Stimulated activated CD4-positive, alpha-beta T cell treated with anti-CD3 and anti-CD28 coated beads, Interleukin-1b, Interleukin-23, amount 100 ng/mL, for 1 hour (primary cell): ENCODE data around the gene GJA5.

Experiments
- DNase-seq, 2 donors: peaks; one replicate each; pipeline ENCODE4 v3.0.0-alpha.2; 2020; ENCODE audit warnings: low read depth in 2 of 2

Gene GJA5

DNA sequence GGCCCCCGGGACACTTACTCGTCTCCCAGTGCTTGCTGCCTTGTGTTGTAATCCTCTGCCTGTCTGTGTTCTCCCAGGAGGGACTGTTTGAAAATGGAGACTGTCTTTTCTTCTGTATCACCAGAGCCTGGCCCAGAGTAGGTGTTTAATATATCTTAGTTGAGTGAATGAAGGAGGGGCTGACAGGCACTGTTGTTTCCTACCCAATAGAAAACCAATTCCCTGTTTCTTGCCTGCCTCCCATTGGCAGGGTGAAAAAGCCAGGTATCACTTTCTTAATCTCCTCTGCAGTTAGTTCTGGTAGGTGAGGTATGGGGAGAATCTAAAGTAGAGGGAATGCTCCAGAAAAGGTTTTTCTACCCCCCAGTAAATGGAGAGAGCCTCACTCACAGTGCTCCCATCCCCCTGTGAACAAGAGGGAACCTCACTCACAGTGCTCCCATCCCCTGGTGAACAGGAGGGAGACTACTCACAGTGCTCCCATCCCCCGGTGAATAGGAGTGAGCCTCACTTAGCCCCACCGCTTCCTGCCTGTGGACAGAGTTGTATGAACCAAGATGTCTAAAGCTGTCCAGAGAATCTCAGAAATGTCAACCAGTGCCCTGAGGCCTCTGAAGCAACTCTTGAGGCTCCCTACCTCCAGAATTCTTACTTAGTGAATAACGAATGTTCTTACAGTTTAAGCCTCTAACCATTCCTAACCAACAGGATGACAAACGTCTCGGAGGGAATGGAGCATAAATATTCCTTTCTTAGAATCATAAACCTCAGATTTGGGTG lies at the start of gene GJA5:
Gene GJA5, minus strand, starts transcription at position 122 of the 780 bp plus-strand sequence. CDS start 1,364 bp downstream, outside the sequence.
- DNase-seq, result no peak

DNA sequence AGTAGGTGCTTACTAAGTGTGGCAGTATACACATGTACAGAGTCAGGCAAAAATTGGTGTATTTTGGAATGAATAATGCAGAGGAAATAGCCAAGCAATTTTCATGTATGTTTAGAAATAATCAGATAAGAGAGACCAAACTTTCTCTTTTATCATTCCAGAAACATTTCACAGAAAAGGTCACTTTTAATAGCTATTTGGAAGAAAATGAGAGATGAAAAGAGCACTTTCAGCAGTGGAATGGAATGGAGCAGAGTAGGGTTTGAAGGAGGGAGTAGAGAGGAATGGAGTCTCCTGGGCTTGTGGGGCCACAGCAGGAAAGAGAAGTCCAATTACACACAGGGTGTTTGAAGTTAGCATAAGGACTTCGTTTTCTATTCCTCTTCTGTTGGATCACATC lies 48.8 kb upstream of the GJA5 start:
- DNase-seq, result no peak

DNA sequence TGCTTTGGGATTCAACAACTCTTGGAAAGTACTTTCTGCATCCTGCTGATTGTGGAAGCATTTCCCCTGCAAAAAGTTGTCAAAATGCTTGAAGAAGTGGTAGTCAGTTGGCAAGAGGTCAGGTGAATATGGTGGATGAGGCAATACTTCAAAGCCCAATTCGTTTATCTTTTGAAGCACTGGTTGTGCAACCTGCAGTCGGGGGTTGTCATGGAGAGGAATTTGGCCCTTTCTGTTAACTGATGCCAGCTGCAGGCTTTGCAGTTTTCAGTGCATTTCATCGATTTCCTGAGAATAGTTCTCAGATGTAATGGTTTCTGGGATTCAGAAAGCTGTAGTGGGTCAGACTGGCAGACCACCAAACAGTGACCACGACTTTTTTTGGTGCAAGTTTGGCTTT lies 47.6 kb upstream of the GJA5 start:
- no peak for DNase-seq

DNA sequence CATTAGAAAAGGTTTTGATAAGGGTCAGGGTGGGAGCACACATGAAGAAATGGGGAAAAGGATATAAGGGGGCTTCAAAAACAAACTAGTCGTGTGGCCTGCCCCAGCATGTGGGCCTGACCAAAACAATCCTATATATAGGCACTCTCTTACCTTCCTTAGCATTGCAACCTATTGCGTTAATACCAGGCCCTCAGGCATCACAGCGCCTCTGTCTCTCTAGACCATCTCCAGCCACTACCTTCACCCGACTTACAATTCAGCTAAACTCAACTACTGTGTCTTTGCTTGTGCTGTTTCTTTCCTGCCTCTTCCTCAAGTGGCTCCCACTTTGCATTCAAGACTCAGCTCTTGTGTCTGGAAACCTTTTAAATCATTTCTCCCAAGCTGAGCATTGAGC lies 47.0 kb upstream of the GJA5 start:
- no peak for DNase-seq

DNA sequence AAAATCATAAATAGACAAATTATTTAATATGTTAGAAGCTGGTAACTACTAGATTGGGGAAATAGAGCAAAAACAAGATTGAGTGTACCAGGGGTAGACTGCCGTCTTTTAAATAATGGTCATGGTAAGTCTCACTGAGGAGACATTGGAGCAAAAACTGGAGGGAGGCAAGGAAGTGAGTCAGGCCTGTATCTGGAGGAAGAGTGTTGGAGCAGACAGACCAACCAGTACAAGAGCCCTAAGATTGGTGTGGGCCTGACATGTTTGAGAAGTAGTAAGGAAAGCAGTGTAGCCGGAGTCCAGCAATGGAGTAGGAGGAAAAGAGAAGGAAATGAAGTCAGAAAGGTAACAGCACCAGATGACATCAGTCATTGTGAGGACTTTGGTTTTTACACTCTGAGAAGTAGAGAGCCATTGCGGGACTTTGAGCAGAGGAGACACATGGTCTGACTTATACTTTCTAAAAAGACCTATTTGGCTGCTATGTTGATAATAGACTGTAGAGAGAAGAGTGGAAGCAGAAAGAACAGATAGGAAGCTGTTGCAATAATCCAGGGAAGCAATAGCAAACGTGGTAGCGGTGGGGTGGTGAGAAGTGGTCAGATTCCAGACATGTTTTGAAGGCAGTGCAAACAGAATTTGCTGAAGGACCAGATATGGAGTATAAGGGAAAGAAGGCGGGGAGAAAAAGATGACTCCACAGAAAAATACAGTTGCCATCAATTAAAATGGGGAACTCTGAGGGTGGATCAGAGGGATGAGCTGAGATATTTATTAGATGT lies 44.7 kb upstream of the GJA5 start:
- no peak for DNase-seq

DNA sequence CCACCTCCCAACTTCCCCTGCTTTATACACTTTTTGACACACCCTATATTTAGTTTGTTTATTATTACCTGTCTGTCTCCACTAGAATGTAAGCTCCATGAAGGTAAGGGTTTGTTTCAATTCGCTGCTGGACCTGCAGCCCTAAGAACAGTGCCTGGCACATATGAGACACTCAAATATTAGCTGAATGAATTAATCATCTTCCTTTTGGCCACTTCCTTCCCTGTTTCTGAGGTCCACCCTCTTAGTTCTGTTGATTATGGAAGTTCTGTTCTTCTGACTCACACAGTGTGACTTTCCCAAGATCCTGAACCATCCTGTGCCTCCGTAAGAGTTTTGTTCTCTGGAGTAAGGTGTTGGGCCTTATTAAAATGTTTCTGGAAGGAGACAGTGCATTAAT lies 40.4 kb upstream of the GJA5 start:
- no peak for DNase-seq

DNA sequence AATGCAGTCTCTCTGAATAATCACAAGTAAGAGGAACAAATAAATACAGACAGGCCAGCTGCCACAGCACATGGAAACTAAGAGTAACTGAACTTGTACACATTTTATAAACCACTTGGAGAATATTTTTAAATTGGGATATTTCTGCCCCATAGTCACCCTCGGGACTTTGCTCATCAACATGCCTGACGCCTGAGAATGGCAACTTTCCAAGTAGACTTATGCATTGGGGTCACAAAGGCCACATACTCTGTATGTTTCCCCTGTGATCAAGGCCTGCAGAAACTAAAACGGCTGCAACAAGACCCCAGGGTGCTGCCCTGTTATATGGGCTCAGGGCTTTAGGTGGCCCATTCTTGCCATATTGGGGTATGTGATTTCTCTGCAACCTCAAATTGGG lies 38.3 kb upstream of the GJA5 start:
- no peak for DNase-seq

DNA sequence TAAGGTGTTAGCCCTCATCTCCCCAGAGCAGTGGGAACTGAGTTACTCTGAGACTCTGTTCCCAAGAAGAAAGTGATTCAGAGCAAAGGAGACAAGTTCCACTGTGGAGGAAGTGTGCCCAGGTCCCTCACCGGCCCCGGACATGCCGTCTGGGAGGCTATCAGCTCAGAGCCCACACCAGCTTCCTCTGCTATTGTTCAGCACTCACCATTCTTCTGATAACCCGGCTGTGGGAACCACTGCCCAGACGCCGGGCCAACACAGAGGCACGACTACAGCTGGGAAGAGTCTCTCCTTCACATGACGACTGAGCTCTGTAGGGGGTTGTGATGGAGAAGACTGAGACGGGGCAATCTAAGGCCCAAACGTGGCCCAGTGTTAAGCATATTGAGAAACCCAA lies 34.2 kb upstream of the GJA5 start:
- DNase-seq, result no peak

DNA sequence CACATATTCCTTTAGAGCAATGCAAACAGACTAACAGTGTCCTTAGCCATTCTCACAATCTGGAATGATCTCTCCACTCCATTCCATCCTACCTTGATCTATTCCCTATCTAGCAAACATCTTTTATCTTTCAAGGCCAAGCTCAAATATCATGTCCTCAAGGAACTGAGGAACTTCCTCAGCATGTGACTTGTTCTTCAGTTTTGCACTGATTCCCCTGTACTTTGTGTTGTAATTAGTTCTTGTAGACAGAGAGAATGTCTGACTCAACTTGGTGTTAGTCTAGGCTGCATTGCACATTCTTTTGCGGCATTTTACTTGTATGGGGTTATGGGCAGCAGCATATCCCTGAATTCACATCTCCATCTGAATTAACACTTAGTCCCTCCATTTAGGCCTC lies 31.5 kb upstream of the GJA5 start:
- no peak for DNase-seq

DNA sequence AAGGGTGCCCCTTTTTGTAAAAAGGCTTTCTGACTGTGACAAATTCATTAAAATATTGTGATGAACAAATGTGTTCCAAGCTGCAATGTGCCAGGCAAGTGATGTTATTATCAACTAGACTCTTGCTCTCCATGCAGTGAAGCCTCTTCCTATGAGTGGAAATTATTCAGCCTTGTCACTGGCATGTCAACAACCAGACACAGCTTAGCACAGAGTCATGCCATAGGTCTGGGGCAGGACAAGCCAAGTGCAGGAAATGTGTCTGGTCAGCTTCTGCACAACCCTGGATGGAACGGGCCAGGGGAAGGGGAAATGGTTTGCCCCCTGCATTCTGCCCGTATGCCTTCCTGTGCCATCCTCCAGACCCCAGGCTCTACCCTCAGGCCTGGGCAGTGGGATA lies 27.4 kb upstream of the GJA5 start:
- DNase-seq, result no peak

DNA sequence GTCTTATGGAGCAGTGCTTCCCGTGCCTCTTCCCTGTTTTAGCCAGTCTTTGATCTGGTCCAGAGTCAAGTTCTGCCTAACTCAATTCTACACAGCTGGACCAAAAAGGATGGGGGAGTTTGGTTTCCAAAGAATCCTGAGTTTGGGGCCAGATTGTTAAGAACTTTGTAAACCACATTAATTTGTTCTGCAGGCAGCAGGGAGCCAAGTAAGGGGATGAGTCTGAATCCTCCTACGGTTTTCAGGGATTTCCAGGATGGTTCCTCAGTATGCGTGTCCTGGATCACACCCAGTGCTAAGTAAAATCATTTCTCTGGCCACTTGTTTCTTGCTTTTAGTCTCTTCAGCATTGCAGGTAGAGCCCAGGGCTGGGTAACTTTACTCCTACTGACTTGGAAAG lies 26.1 kb upstream of the GJA5 start:
- no peak for DNase-seq

DNA sequence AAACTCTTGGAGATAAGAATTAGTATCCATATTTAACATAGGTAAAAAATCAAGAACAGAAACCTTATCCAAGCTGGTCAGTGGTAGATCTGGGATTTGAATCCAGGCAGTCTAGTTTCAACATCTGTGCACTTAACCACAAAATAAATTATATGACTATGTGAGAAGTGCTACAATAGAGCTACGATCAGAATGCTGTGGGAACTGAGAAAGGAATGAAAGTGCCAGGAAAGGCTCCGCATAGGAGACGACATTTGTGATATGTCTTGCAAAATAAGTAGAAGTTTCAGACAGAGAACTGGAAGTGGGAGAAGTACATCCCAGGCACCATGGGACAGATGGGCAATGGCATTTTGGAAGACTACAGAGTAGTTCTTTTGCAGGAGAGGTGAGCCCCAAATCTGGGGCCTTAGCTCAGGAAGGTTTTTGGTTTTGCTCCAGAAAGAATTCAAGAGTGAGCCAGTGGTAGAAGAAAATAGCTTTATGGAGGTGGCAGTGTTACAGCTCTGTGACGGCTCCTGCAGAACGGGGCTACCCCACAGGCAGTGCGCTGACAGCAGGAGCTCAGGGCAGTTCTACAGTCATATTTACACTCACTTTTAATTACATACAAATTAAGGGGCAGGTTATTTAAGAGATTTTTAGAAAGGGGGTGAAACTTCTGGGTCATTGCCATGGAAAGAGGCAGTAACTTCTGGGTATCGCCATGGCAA lies 25.5 kb upstream of the GJA5 start:
- DNase-seq, result no peak

DNA sequence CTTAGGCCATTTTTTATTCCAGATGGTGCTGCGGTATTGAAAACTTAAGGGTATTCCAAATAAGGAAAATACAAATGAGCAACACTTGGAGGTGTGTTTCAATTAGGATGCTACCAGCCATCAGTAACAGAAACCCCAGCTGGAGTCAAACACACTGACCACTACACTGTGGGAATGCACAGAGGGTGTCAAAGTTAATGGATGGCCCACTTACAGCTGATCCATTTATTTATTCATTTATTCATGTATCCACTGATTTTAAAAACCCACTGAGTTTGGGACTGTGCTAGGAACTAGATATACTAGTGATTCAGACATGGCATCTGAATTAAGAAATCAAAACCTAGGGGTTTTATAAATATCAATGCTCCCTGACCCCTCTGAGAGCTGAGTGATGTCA lies 24.5 kb upstream of the GJA5 start:
- DNase-seq, result no peak

DNA sequence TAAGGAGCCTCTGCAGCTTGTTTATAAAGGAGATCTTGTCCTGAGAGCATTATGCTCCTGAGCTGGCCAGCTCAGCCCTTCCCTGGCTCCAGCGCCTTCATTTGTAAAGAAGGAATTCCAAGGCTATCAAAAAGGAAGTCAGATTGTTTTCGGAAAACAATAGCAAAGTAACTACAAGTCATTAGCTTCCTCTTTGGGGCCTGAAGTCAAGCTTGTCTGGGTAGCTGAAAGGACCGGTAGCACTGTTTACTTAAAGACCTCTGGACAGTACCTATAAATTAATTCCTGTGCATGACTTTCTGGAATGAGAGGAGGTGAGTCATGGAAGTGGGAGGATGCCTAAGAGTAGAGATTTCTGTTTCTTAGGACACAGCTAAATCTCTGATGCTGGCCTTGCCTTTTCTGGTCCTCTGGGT lies 20.7 kb upstream of the GJA5 start:
- DNase-seq, result no peak

DNA sequence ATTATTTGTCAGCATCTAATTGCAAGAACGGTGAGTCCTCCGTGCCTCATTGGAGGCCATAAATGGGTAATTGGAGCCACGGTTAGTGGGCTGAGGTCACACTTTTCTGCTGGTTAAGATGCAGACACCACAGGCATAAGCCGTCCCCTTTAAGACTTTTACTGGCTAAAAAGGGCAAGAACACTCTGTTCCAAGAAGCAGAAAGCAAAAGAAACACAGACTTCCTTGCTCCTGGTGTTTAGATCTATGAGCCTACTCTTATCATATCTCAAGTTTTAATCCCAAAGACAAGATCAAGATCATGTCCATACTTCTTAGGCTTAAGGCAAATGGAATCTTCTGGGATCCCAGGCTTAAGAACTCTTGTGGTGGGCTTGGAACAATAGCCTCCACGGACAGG lies 17.3 kb upstream of the GJA5 start:
- no peak for DNase-seq

DNA sequence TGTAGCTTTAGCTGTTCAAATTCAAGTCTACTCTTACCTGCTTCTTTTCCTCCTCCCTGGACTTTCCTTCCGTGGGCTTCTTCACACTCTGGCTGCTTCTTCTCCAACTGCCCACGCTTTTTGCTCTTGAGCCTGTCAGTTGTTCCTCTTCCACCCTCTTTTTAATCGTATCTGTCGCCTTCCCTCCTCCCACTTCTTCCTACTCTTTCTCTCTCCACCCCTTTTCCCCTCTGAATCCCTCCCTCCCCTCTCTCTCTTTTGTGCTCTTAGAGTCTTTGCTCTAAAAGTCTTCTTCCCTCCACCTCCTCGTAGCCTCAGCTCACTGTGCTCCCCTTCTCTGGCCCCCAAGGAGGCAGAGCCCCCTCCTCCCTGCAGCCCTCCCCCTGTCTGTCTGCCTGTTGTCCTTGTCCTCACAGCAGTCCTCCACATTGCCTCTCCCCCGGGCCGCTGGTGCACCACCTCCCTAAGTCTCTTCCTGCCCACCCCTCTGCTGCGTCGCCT lies 12.9 kb upstream of the GJA5 start:
- DNase-seq, result no peak

DNA sequence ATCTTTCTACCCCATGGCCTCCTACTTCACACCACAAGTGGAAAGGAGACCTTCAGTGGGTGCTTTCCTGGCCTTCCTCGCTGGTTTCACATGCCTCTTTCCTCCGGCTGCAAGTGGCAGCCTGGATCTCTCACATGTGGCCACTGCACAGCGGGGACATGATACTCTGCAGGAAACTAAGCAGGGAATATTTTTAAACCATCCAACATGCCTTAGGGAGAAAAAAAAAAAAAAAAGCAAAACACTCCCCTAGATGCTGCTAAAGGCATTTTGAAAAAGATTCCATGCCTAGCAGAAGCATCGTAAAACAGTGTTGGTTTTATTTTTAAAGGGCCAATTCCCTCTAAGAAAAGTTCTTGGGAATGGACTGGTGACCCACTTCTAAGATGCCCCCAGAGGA lies 12.2 kb upstream of the GJA5 start:
- DNase-seq, result no peak

DNA sequence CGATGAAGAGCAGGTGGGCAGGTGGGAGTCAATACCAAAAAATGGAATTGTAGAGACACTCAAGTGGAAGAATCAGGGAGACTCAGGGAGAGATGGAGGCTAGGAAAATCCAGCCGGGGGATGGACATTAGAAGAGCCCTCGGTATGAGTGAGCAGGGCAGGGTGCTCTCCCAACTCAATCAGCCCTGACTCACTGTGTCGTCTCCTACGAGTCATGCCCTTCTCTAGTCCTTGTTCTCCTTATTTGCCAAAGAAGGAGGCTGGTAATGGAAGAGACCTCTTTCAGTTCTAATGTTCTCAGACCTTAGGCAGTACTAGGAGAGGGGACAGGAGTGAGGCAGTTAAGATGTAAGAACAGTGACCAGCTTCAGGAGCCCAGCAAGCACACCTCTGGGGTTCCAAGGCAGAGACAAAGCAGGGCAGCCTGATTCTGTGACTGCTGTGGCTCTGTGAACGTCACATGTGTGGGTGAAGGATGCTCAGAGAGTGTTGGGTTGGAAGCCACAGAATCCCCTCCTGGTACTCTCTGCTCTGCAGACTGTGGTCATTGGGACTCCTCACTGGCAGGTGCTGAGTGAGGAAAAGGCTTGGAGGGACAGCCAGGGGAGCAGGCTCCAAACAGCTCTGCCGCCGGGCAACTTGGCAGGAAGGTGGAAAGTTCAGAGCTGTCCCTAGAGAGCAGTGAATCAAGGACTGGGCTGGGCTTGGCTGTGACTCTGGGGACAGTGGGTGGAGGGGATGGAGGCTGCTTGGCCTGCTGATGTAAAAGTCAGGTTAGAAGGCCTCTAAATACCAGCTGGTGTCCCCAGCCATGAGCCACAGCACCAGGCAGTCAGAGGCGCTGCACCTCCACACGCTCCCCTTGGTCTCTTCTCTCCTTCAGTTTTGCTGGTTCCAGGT lies 11.1 kb upstream of the GJA5 start:
- DNase-seq, result no peak

DNA sequence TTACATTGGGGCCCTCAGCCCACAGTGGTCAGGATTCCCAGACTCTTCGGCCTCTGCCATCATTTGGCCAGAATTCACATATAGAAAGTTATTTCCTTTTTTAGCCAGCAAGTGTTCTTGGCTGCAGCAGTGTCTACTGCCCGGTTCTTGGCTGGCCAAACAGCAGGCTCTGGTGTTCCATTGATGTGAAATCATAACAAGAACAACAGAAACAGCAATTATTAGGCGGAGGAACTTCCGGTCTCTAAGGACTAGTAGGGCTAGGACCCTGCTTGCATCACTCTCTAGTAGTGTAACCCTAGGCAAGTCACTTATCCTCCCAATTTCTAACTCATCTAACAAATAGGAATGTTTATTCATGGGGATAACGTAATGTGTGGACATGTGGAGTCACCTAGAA lies 8.7 kb upstream of the GJA5 start:
- DNase-seq, result no peak

DNA sequence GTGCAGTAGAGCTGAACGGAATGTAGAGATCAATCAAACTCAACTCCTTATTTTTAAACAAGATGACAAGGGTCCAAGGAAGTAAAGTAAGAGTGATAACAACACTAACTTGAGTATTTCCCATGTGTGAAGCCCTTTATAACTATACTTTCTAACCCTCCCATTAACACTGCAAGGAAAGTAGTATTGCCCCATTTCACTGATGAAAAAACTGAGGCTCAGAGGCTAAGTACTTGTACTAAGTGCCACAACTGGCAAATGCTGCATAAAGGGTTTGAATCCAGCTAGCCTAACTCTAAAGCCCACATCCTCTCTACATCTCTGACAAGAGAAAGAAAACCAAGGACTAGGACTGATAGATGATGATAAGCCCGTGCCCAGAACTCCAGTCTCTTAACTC lies 8.2 kb upstream of the GJA5 start:
- DNase-seq, result no peak

DNA sequence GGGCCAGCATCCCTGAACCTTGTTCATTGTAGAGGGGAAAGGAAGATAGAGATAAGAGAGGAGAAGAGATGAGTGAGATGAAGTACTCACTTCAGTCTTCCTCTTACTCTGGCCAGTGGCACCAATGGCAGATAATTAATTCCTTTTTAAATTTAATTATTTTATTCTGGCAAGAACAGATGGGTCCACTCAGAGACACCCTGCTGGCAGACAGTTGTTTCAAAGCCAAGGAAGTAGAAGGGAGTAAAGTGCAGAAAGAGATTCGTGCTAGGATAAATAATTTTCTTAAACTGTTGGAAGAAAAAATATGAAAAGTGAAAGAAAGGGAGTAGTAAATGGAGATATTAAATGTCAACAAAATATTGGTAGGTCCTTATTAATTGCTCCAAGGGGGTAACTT lies 7.7 kb upstream of the GJA5 start:
- DNase-seq, result no peak
